Mucosa of descending colon (tissue), 3 donors: ENCODE data around the gene HORMAD2. TPM values are rescaled to one million over a fixed set of nuclear protein-coding genes. Genes with fewer than 3 reads are reported as not detected.

Experiments used
- ATAC-seq: fragments of 200-7000 bp; cut with Tn5 transposase; one replicate; pipeline ENCODE4 v1.9.1; 2020; ENCODE audit warnings: mild to moderate bottlenecking, moderate library complexity
- DNase-seq, 3 donors: peaks; one replicate each; pipeline ENCODE4 v3.0.0-alpha.2; 2020
- H3K36me3 ChIP-seq: fragments of 200-600 bp; one replicate; pipeline ENCODE4 v1.8.0; 2021; ENCODE audit warnings: low read depth, mild to moderate bottlenecking
- H3K4me1 ChIP-seq: fragments of 200-600 bp; one replicate; pipeline ENCODE4 v1.8.0; 2021; ENCODE audit warnings: low read depth, mild to moderate bottlenecking
- H3K4me3 ChIP-seq: fragments of 200-600 bp; one replicate; pipeline ENCODE4 v1.8.0; 2021; ENCODE audit warnings: mild to moderate bottlenecking
- H3K9me3 ChIP-seq: fragments of 200-600 bp; one replicate; pipeline ENCODE4 v1.8.0; 2021; ENCODE audit warnings: mild to moderate bottlenecking
- intact Hi-C, 2 donors: fragments of 100-400 bp; cut with DNase I in 1 of 2; cut with micrococcal nuclease in 1 of 2; formaldehyde crosslinking; loops; one replicate each; pipeline versions ENCODE4 v1.11.0 to v1.11.1; 2022; cut with DNase I, micrococcal nuclease
- total RNA-seq, 3 donors: library from RNA; stranded (reverse); fragmentation: NEBNext Ultra II Directional in 2 of 3; extraction: Animal tissue kit (Norgen Biotek cat#: 25700) in 2 of 3; gene quantifications; one replicate each; pipeline versions ENCODE4 v1.2.1 to v1.2.4, GENCODE V29; 2021 to 2023
- TF ChIP-seq, protein P1 (sequence below): fragments of 200-600 bp; IDR thresholded peaks from one replicate; pipeline ENCODE4 v1.8.0; 2022; ENCODE audit warnings: antibody characterized with exemption, mild to moderate bottlenecking
- donor health status: DM: no; HTN: no; CAD: no; lungs with moderate emphysema.
- donor health status: DM: no; HTN: no; CAD: no.
- donor health status: DM: no; HTN: yes; CAD: no.

HORMAD2 gene
- total RNA-seq, 3 donors from 2014 or later, result not detected

- no peak for ATAC-seq
- no peak overlapping the region for H3K4me3 ChIP-seq
- peaks cover 15% of the 10 kb centered on the region for H3K4me1 ChIP-seq
- intact Hi-C loops, result no loop called here
- TF ChIP-seq, protein P1, sequence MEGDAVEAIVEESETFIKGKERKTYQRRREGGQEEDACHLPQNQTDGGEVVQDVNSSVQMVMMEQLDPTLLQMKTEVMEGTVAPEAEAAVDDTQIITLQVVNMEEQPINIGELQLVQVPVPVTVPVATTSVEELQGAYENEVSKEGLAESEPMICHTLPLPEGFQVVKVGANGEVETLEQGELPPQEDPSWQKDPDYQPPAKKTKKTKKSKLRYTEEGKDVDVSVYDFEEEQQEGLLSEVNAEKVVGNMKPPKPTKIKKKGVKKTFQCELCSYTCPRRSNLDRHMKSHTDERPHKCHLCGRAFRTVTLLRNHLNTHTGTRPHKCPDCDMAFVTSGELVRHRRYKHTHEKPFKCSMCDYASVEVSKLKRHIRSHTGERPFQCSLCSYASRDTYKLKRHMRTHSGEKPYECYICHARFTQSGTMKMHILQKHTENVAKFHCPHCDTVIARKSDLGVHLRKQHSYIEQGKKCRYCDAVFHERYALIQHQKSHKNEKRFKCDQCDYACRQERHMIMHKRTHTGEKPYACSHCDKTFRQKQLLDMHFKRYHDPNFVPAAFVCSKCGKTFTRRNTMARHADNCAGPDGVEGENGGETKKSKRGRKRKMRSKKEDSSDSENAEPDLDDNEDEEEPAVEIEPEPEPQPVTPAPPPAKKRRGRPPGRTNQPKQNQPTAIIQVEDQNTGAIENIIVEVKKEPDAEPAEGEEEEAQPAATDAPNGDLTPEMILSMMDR, result no peak
- H3K9me3 ChIP-seq, result no peaks in the 10 kb centered on the region
- no peak for DNase-seq
- H3K36me3 ChIP-seq, result no peaks in the 10 kb centered on the region
Measured at GRCh38 chr22:30046716-30047363, 33.4 kb upstream of the HORMAD2 start.

- DNase-seq, result peak in 1 of 3 donors; percentile 11
Measured at GRCh38 chr22:30047364-30047738, 32.9 kb upstream of the HORMAD2 start.

DNA sequence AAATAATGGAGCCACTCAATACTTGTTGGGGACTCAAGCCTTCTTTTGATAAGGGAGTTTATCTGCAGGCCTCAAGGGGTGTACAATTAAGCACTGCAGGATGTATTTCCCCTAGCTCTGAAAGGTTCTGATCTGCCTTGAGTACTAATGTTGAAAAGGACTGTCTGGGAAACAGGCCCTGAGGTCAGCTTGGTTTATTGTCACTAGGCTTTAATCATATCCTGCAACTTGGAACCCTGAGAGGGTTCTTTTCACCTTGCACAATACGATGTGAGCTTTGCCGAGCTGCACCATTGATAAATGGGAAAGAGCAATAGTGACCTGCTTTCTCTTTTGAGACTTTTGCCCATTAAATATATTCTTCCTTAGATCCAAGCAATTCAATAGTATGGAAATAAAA is 31.6 kb upstream of the HORMAD2 start:
- no peaks in the 10 kb centered on the region for H3K36me3 ChIP-seq
- H3K9me3 ChIP-seq, result no peaks in the 10 kb centered on the region
- no peak overlapping the region for H3K4me3 ChIP-seq
- intact Hi-C loops, result no loop called here
- peaks cover 9% of the 10 kb centered on the region for H3K4me1 ChIP-seq
- ATAC-seq, result no peak
- TF ChIP-seq, protein P1, result no peak
- no peak for DNase-seq

More at GRCh38 chr22:30047364-30047738, 32.9 kb upstream of the HORMAD2 start:
- TF ChIP-seq, protein P1, result no peak
- no peak overlapping the region for H3K4me3 ChIP-seq
- H3K36me3 ChIP-seq, result no peaks in the 10 kb centered on the region
- H3K9me3 ChIP-seq, result no peaks in the 10 kb centered on the region
- H3K4me1 ChIP-seq, result peaks cover 15% of the 10 kb centered on the region
- intact Hi-C loops, result no loop called here
- ATAC-seq, result peak; percentile 80

GRCh38 chr22:30054067-30054763 is 26.0 kb upstream of the HORMAD2 start:
- intact Hi-C loops, result no loop called here
- Histone ChIP-seq H3K4me3 (no peak overlapping the region), H3K4me1 (no peaks in the 10 kb centered on the region), H3K36me3 (no peaks in the 10 kb centered on the region), H3K9me3 (no peaks in the 10 kb centered on the region)
- DNase-seq (no peak), ATAC-seq (no peak)
- TF ChIP-seq, protein P1, result no peak

GRCh38 chr22:30054764-30055069 is 25.5 kb upstream of the HORMAD2 start:
- H3K4me3 ChIP-seq, result no peak overlapping the region
- intact Hi-C loops, result no loop called here
- no peaks in the 10 kb centered on the region for H3K9me3 ChIP-seq
- TF ChIP-seq, protein P1, result no peak
- H3K36me3 ChIP-seq, result no peaks in the 10 kb centered on the region
- DNase-seq, result no peak
- no peaks in the 10 kb centered on the region for H3K4me1 ChIP-seq
- no peak for ATAC-seq
